ENCODE measurements around the gene KDM1A. TPM values are rescaled to one million over a fixed set of nuclear protein-coding genes. Genes with fewer than 3 reads are reported as not detected.
A peak's percentile ranks its signal among the peaks of the same experiment; 100 is the strongest.

Gene KDM1A
- total RNA-seq, 2 donors from 2014 or later: 49.2 to 50.7 TPM

- no peak for ATAC-seq (replicated peaks in 1 of 2)
- Mint-ChIP-seq H3K4me1 (ENCODE audit: low read depth) (peaks cover 69% of the 10 kb centered on the region), H3K36me3 (ENCODE audit: insufficient read depth in 2 of 2) (peaks cover 7 to 15% of the 10 kb centered on the region in 2 donors), H3K9me3 (peaks cover 0 to 3% of the 10 kb centered on the region in 2 donors), H3K27me3 (ENCODE audit: low read depth) (no peaks in the 10 kb centered on the region), H3K27ac (no peak overlapping the region), H3K4me3 (peak overlapping the region in 1 of 2 donors; percentile 7)
- DNase-seq: no peak
Measured at GRCh38 chr1:23021834-23022233, 2.6 kb downstream of the KDM1A start.

- Mint-ChIP-seq H3K27ac (no peak overlapping the region), H3K4me1 (ENCODE audit: low read depth) (peaks cover 79% of the 10 kb centered on the region)
Measured at GRCh38 chr1:23023174-23023845, 4.0 kb downstream of the KDM1A start.

GRCh38 chr1:23026568-23026967, 7.3 kb downstream of the KDM1A start:
- Mint-ChIP-seq H3K4me1 (ENCODE audit: low read depth) (peaks cover 80% of the 10 kb centered on the region), H3K27me3 (ENCODE audit: low read depth) (no peaks in the 10 kb centered on the region), H3K27ac (no peak overlapping the region)

More at GRCh38 chr1:23023174-23023845, 4.0 kb downstream of the KDM1A start:
- Mint-ChIP-seq H3K9me3 (peaks cover 0 to 3% of the 10 kb centered on the region in 2 donors), H3K4me3 (peak overlapping the region in 1 of 2 donors; percentile 14), H3K36me3 (ENCODE audit: insufficient read depth in 2 of 2) (peaks cover 7 to 15% of the 10 kb centered on the region in 2 donors), H3K27me3 (ENCODE audit: low read depth) (no peaks in the 10 kb centered on the region)
- DNase-seq: no peak
- ATAC-seq (replicated peaks in 1 of 2): no peak

GRCh38 chr1:23027352-23027907, 8.2 kb downstream of the KDM1A start:
- Mint-ChIP-seq H3K36me3 (ENCODE audit: insufficient read depth in 2 of 2) (peaks cover 3 to 15% of the 10 kb centered on the region in 2 donors), H3K4me1 (ENCODE audit: low read depth) (peaks cover 72% of the 10 kb centered on the region), H3K9me3 (peaks cover 0 to 3% of the 10 kb centered on the region in 2 donors), H3K27me3 (ENCODE audit: low read depth) (no peaks in the 10 kb centered on the region), H3K27ac (no peak overlapping the region), H3K4me3 (no peak overlapping the region)
- DNase-seq (no peak), ATAC-seq (replicated peaks in 1 of 2) (no peak)

More at GRCh38 chr1:23026568-23026967, 7.3 kb downstream of the KDM1A start:
- H3K36me3 Mint-ChIP-seq (ENCODE audit: insufficient read depth in 2 of 2): peaks cover 4 to 13% of the 10 kb centered on the region in 2 donors
- DNase-seq: no peak
- no peak for ATAC-seq (replicated peaks in 1 of 2)
- no peak overlapping the region for H3K4me3 Mint-ChIP-seq
- H3K9me3 Mint-ChIP-seq: peaks cover 0 to 3% of the 10 kb centered on the region in 2 donors

- Mint-ChIP-seq H3K9me3 (no peaks in the 10 kb centered on the region), H3K27me3 (ENCODE audit: low read depth) (no peaks in the 10 kb centered on the region), H3K27ac (no peak overlapping the region), H3K4me1 (ENCODE audit: low read depth) (peaks cover 59% of the 10 kb centered on the region), H3K36me3 (ENCODE audit: insufficient read depth in 2 of 2) (peaks cover 0 to 2% of the 10 kb centered on the region in 2 donors), H3K4me3 (no peak overlapping the region)
- no peak for ATAC-seq (replicated peaks in 1 of 2)
- no peak for DNase-seq
Measured at GRCh38 chr1:23029337-23029736, 10.1 kb downstream of the KDM1A start.

GRCh38 chr1:23035823-23036452, 16.7 kb downstream of the KDM1A start:
- ATAC-seq (replicated peaks in 1 of 2) (no peak), DNase-seq (no peak)
- Mint-ChIP-seq H3K4me3 (no peak overlapping the region), H3K36me3 (ENCODE audit: insufficient read depth in 2 of 2) (peaks cover 0 to 5% of the 10 kb centered on the region in 2 donors), H3K9me3 (no peaks in the 10 kb centered on the region), H3K27me3 (ENCODE audit: low read depth) (no peaks in the 10 kb centered on the region), H3K27ac (no peak overlapping the region), H3K4me1 (ENCODE audit: low read depth) (peaks cover 33% of the 10 kb centered on the region)

GRCh38 chr1:23037081-23037740, 17.9 kb downstream of the KDM1A start:
- DNase-seq (no peak), ATAC-seq (replicated peaks in 1 of 2) (no peak)
- H3K27ac Mint-ChIP-seq: no peak overlapping the region
- peaks cover 0 to 3% of the 10 kb centered on the region in 2 donors for H3K36me3 Mint-ChIP-seq (ENCODE audit: insufficient read depth in 2 of 2)
- H3K27me3 Mint-ChIP-seq (ENCODE audit: low read depth): no peaks in the 10 kb centered on the region
- no peaks in the 10 kb centered on the region for H3K9me3 Mint-ChIP-seq
- H3K4me1 Mint-ChIP-seq (ENCODE audit: low read depth): peaks cover 33% of the 10 kb centered on the region
- H3K4me3 Mint-ChIP-seq: no peak overlapping the region

- H3K4me3 Mint-ChIP-seq: no peak overlapping the region
- H3K27ac Mint-ChIP-seq: peak overlapping the region; percentile 26
- no peak for ATAC-seq (replicated peaks in 1 of 2)
Measured at GRCh38 chr1:23039308-23039826, 20.1 kb downstream of the KDM1A start.

DNA sequence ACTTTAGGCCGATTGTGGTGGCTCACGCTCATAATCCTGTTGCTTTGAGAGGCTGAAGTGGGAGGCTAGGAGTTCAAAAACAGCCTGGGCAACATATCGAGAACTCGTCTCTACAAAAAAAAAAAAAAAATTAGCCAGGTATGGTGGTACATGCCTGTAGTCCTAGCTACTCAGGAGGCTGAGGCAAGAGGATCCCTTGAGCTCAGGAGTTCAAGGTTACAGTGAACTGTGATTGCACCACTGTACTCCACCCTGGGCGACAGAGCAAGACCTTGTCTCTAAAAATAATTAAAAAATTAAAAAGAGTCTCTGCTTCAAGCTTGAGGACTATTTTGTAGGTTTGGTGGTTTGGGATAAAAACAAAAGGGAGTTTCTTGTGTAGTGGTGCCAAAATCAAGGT, 21.2 kb downstream of the KDM1A start:
- no peak overlapping the region for H3K4me3 Mint-ChIP-seq
- peaks cover 46% of the 10 kb centered on the region for H3K4me1 Mint-ChIP-seq (ENCODE audit: low read depth)
- no peaks in the 10 kb centered on the region for H3K9me3 Mint-ChIP-seq
- no peaks in the 10 kb centered on the region for H3K27me3 Mint-ChIP-seq (ENCODE audit: low read depth)
- ATAC-seq (replicated peaks in 1 of 2): no peak
- no peak for DNase-seq
- peaks cover 0 to 3% of the 10 kb centered on the region in 2 donors for H3K36me3 Mint-ChIP-seq (ENCODE audit: insufficient read depth in 2 of 2)
- peak overlapping the region; percentile 32 for H3K27ac Mint-ChIP-seq

More at GRCh38 chr1:23039308-23039826, 20.1 kb downstream of the KDM1A start:
- H3K36me3 Mint-ChIP-seq (ENCODE audit: insufficient read depth in 2 of 2): peaks cover 0 to 3% of the 10 kb centered on the region in 2 donors
- H3K27me3 Mint-ChIP-seq (ENCODE audit: low read depth): no peaks in the 10 kb centered on the region
- H3K9me3 Mint-ChIP-seq: no peaks in the 10 kb centered on the region
- peaks cover 41% of the 10 kb centered on the region for H3K4me1 Mint-ChIP-seq (ENCODE audit: low read depth)
- no peak for DNase-seq

- H3K9me3 Mint-ChIP-seq: no peaks in the 10 kb centered on the region
- no peak for DNase-seq
- H3K36me3 Mint-ChIP-seq (ENCODE audit: insufficient read depth in 2 of 2): peaks cover 0 to 3% of the 10 kb centered on the region in 2 donors
- no peak for ATAC-seq (replicated peaks in 1 of 2)
- no peaks in the 10 kb centered on the region for H3K27me3 Mint-ChIP-seq (ENCODE audit: low read depth)
- H3K4me1 Mint-ChIP-seq (ENCODE audit: low read depth): peaks cover 43% of the 10 kb centered on the region
- no peak overlapping the region for H3K27ac Mint-ChIP-seq
- no peak overlapping the region for H3K4me3 Mint-ChIP-seq
Measured at GRCh38 chr1:23044035-23044434, 24.8 kb downstream of the KDM1A start.

- no peaks in the 10 kb centered on the region for H3K36me3 Mint-ChIP-seq (ENCODE audit: insufficient read depth in 2 of 2)
Measured at GRCh38 chr1:23050201-23050600, 30.9 kb downstream of the KDM1A start.

GRCh38 chr1:23051290-23051909, 32.1 kb downstream of the KDM1A start:
- Mint-ChIP-seq H3K27ac (no peak overlapping the region), H3K4me3 (no peak overlapping the region), H3K9me3 (no peaks in the 10 kb centered on the region), H3K36me3 (ENCODE audit: insufficient read depth in 2 of 2) (no peaks in the 10 kb centered on the region), H3K4me1 (ENCODE audit: low read depth) (peaks cover 2% of the 10 kb centered on the region), H3K27me3 (ENCODE audit: low read depth) (no peaks in the 10 kb centered on the region)
- DNase-seq: no peak
- no peak for ATAC-seq (replicated peaks in 1 of 2)

More at GRCh38 chr1:23050201-23050600, 30.9 kb downstream of the KDM1A start:
- Mint-ChIP-seq H3K27me3 (ENCODE audit: low read depth) (no peaks in the 10 kb centered on the region), H3K9me3 (no peaks in the 10 kb centered on the region), H3K4me3 (no peak overlapping the region), H3K27ac (no peak overlapping the region), H3K4me1 (ENCODE audit: low read depth) (peaks cover 14% of the 10 kb centered on the region)
- DNase-seq: no peak
- ATAC-seq (replicated peaks in 1 of 2): no peak

All from activated T-cell treated with anti-CD3 and anti-CD28 coated beads, Interleukin-2, amount 50 U/mL, for 72 hours (primary cell).